Testis (tissue), 5 donors: ENCODE results near the gene RERE. TPM values are rescaled to one million over a fixed set of nuclear protein-coding genes. Genes with fewer than 3 reads are reported as not detected.
A peak's percentile ranks its signal among the peaks of the same experiment; 100 is the strongest.

Experiments
- DNase-seq: peaks from one replicate; pipeline ENCODE4 v3.0.0-alpha.2; 2019
- H3K27ac ChIP-seq, 2 donors: fragments of 200-600 bp; sonication (generic); one replicate each; pipeline ENCODE4 v1.5.1; 2019
- H3K27me3 ChIP-seq: fragments of 200-600 bp; sonication (generic); one replicate; pipeline ENCODE4 v1.5.1; 2019
- H3K36me3 ChIP-seq: fragments of 200-600 bp; sonication (generic); one replicate; pipeline ENCODE4 v1.5.1; 2017; ENCODE audit warnings: low read depth; ENCODE audit errors: missing control alignments
- H3K4me1 ChIP-seq: fragments of 200-600 bp; sonication (generic); one replicate; pipeline ENCODE4 v1.5.1; 2019
- H3K4me3 ChIP-seq, 2 donors: fragments of 200-600 bp; sonication (generic); one replicate each; pipeline ENCODE4 v1.5.1; 2017 to 2019
- H3K9me3 ChIP-seq: fragments of 200-600 bp; sonication (generic); one replicate; pipeline ENCODE4 v1.5.1; 2017
- CTCF ChIP-seq, 3 experiments: fragments of 450-650 bp in 2 of 3; fragments of 200-600 bp in 1 of 3; sonication (generic) in 1 of 3; IDR thresholded peaks; one replicate each; pipeline ENCODE4 v1.5.1; 2016 to 2019; ENCODE audit warnings: antibody characterized with exemption in 3 of 3, mild to moderate bottlenecking in 2 of 3, moderate library complexity in 1 of 3
- POLR2A ChIP-seq: fragments of 450-650 bp; IDR thresholded peaks from one replicate; pipeline ENCODE4 v1.6.1; 2017; ENCODE audit warnings: antibody characterized with exemption, mild to moderate bottlenecking, moderate library complexity
- WGBS, 2 donors: methylation state at CpG; one replicate each; pipeline ENCODE4 v1.1.5; 2018; 5-methylcytosine and 5-hydroxymethylcytosine counted together
- intact Hi-C: fragments of 100-400 bp; cut with DNase I; formaldehyde crosslinking; loops from one replicate; pipeline ENCODE4 v1.15.1; 2023; ENCODE audit warnings: low total_unique reads
- long read RNA-seq, 2 donors: transcript quantifications; one replicate each; lab custom pipeline, GENCODE V29; 2026
- polyA plus RNA-seq: library from polyadenylated mRNA; stranded (reverse); fragments of 350-450 nt; fragmentation: Illumina TruSeq; extraction: RNeasy Lipid Tissue Mini Kit (QIAGEN cat#74804); gene quantifications from one replicate; pipeline ENCODE4 v1.2.3, GENCODE V29; 2014; ENCODE audit warnings: low read depth, low replicate concordance; ENCODE audit not compliant: insufficient read depth
- total RNA-seq, 2 donors: library from RNA; depleted of rRNA; stranded (reverse); fragments of >200 nt; gene quantifications; one replicate each; pipeline ENCODE4 v1.2.3, GENCODE V29; 2016

RERE gene
- total RNA-seq, result 100 to 1,000 TPM; 203 to 229 TPM
- 90.8 TPM for polyA plus RNA-seq
- long read RNA-seq, donor 1, partial matches to known transcripts, result 13 of 15 reads
- long read RNA-seq, donor 1, other reads (novel, unspliced or antisense), result 0 of 15 reads
- long read RNA-seq, donor 2, partial matches to known transcripts, result 14 of 14 reads
- long read RNA-seq, donor 2, other reads (novel, unspliced or antisense), result 0 of 14 reads

DNA sequence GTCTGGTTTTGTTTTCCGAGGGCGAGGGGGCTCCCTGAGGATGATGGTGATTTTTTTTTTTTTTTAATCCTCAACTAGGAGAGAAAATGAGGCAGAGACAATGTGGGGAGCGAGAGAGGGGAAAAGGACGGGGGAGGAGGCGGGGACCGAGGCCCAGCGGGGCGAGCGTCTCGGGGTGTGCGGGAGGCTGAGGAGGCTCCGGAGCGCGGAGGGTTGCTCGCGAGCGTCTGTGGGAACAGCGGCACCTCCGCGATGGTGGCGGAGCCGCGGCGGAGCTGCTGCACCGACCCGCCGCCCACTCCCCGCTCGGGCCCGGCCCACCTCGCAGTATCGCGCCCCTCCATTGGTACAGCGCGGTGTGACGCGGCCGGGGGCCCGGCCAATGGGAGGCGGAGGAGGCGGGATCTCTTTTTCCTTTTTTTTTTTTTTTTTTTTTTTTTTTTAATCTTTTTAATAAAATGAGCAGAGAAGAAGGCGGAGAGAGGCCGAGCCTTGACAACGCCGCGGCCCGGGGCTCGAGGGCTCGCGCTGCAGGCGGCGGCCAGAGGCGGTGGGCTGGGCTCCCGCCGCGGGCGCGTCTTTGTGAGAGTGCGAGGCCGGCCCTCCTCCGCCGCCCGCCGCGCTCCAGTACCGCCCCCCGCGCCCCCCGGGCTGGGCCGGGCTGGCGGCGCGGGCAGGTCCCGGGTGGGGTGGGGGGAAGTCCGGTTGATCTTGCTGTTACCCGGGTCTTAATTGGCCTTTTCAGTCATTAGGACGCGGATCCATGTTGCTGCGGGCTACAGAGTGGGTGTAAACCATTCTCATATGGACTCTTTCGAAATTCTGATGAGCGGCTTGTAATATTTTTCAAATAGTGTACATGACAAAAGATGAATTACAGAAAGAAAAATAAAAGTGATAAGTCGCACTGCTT, at the start of gene RERE:
Gene RERE (minus strand): TSS at position 229 of the 913 bp plus-strand sequence.
- WGBS, 2 donors, result 0 to 1% methylated on average over 56 to 62 of the region's 82 CpGs
- TF ChIP-seq CTCF (IDR thresholded peaks at IDR 0.05) (no peak), POLR2A (peak; percentile 71)
- DNase-seq, result peak; percentile 94
- Histone ChIP-seq H3K9me3 (no peaks in the 10 kb centered on the region), H3K27ac (peak within 1 kb of the TSS; percentile 93 to 98), H3K4me3 (peak within 1 kb of the TSS; percentile 93 to 98), H3K36me3 (no peaks in the 10 kb centered on the region), H3K4me1 (peaks cover 26% of the 10 kb centered on the region), H3K27me3 (no peaks in the 10 kb centered on the region)
- intact Hi-C loops, result no loop called here

- Histone ChIP-seq H3K27ac (no peak overlapping the region), H3K27me3 (no peaks in the 10 kb centered on the region), H3K4me3 (no peak overlapping the region), H3K4me1 (no peaks in the 10 kb centered on the region), H3K9me3 (no peaks in the 10 kb centered on the region), H3K36me3 (peaks cover 3% of the 10 kb centered on the region)
- TF ChIP-seq CTCF (IDR thresholded peaks at IDR 0.05) (no peak), POLR2A (no peak)
- WGBS, 2 donors, result 84% methylated on average over 11 of the region's 11 CpGs
- DNase-seq, result no peak
- intact Hi-C loops, result no loop called here
Measured at GRCh38 chr1:8866792-8867415, 49.5 kb upstream of the RERE start.

DNA sequence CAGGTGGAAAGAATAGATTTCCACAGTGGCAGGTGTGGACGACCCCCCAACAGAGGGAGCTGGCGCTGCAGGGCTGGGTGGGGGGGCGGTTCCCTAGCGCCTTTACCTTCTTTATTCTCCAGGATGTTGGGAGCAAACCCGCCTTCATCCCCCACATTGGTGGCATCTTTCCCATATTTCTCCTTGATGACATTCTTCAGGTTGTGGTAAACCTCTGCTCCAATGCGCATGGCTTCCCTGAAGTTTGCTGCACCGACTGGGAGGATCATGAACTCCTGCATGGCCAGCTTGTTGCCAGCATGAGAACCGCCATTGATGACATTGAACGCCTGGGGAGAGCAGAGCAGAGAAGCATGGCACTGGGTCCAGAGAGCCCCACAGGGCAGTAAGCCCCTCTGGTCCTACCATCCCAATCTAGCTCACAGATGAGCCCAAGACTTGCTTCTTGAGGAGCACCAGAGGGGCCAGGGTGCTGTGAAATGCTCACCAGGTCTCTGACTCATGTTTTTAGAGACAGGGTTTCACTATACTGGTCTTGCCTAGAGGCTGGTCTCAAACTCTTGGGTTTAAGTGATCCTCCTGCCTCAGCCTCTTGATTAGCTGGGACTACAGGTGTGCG, 48.8 kb upstream of the RERE start:
- H3K4me1 ChIP-seq, result no peaks in the 10 kb centered on the region
- H3K4me3 ChIP-seq, result no peak overlapping the region
- WGBS, 2 donors, result 83 to 86% methylated on average over 9 to 10 of the region's 10 CpGs
- intact Hi-C loops, result no loop called here
- H3K9me3 ChIP-seq, result no peaks in the 10 kb centered on the region
- no peaks in the 10 kb centered on the region for H3K27me3 ChIP-seq
- no peak for DNase-seq
- TF ChIP-seq CTCF (IDR thresholded peaks at IDR 0.05) (no peak), POLR2A (no peak)
- no peak overlapping the region for H3K27ac ChIP-seq
- H3K36me3 ChIP-seq, result peaks cover 2% of the 10 kb centered on the region

- intact Hi-C loops, result loop anchor here (5.0 kb wide), 1 partner anchor 122 kb away; no protein-coding TSS in a partner anchor
- H3K36me3 ChIP-seq, result no peaks in the 10 kb centered on the region
Measured at GRCh38 chr1:8864713-8865344, 47.4 kb upstream of the RERE start.

More at GRCh38 chr1:8864713-8865344, 47.4 kb upstream of the RERE start:
- no peak for TF ChIP-seq CTCF (IDR thresholded peaks at IDR 0.05)
- TF ChIP-seq POLR2A, result no peak
- DNase-seq, result no peak
- Histone ChIP-seq H3K4me3 (no peak overlapping the region), H3K27me3 (no peaks in the 10 kb centered on the region), H3K4me1 (no peaks in the 10 kb centered on the region), H3K9me3 (no peaks in the 10 kb centered on the region), H3K27ac (no peak overlapping the region)
- 87 to 91% methylated on average over 6 of the region's 6 CpGs for WGBS, 2 donors
